Neural progenitor cell (in vitro differentiated cells): ENCODE measurements around the gene FAM53B.

Source experiments
- EZH2 ChIP-seq: fragments of 200-600 bp; sonication (generic); IDR thresholded peaks from 2 replicates; pipeline ENCODE4 v1.6.1; 2017; ENCODE audit warnings: antibody characterized with exemption, mild to moderate bottlenecking, moderate library complexity
- EZH2phosphoT487 ChIP-seq: fragments of 200-600 bp; sonication (generic); IDR thresholded peaks from 2 replicates; pipeline ENCODE4 v1.6.1; 2017; ENCODE audit warnings: antibody characterized with exemption
- TF ChIP-seq, protein P1 (sequence below): fragments of 200-600 bp; sonication (generic); IDR thresholded peaks from 2 replicates; pipeline ENCODE4 v1.5.1; 2017; ENCODE audit warnings: antibody characterized with exemption, mild to moderate bottlenecking

DNA sequence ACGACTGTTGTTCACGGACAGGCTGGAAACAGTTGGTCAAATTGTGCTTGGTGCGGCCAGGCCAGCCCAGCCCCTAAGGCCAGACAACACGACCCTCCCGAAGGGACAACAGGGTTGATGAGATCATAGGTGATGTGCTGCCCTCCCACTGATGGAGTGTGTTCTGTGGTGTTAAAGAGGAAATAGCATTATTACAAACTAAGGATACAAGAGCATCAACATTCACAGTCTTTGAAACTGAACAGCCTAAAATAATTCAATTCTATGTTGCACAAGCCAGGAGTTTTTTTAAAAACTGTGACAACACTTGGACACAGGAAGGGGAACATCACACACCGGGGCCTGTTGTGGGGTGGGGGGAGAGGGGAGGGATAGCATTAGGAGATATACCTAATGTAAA, 87.6 kb downstream of the FAM53B start:
- TF ChIP-seq EZH2 = no peak
- TF ChIP-seq, protein P1, sequence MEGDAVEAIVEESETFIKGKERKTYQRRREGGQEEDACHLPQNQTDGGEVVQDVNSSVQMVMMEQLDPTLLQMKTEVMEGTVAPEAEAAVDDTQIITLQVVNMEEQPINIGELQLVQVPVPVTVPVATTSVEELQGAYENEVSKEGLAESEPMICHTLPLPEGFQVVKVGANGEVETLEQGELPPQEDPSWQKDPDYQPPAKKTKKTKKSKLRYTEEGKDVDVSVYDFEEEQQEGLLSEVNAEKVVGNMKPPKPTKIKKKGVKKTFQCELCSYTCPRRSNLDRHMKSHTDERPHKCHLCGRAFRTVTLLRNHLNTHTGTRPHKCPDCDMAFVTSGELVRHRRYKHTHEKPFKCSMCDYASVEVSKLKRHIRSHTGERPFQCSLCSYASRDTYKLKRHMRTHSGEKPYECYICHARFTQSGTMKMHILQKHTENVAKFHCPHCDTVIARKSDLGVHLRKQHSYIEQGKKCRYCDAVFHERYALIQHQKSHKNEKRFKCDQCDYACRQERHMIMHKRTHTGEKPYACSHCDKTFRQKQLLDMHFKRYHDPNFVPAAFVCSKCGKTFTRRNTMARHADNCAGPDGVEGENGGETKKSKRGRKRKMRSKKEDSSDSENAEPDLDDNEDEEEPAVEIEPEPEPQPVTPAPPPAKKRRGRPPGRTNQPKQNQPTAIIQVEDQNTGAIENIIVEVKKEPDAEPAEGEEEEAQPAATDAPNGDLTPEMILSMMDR = no peak
- no peak for TF ChIP-seq EZH2phosphoT487
